ENCODE measurements around the gene CHST8. TPM values are rescaled to one million over a fixed set of nuclear protein-coding genes. Genes with fewer than 3 reads are reported as not detected.

Gene CHST8
- polyA plus RNA-seq, 3 donors, result not detected

- Mint-ChIP-seq H3K4me3 (no peak overlapping the region), H3K4me1 (no peaks in the 10 kb centered on the region), H3K27ac (no peak overlapping the region), H3K9me3 (no peaks in the 10 kb centered on the region), H3K36me3 (no peaks in the 10 kb centered on the region), H3K27me3 (ENCODE audit: low read depth in 3 of 3) (peaks cover 0 to 4% (median 3%) of the 10 kb centered on the region in 3 donors)
- Histone ChIP-seq H3K27ac (ENCODE audit: low read depth in 1 of 2, low read length in 2 of 2) (no peak overlapping the region), H3K4me3 (replicated peaks in 1 of 3; ENCODE audit: low read depth in 2 of 3, low read length in 3 of 3) (no peak overlapping the region), H2AFZ (ENCODE audit: insufficient read depth, low read depth, low read length, poor library complexity, severe bottlenecking) (no peak overlapping the region), H3K4me1 (ENCODE audit: control insufficient read depth in 1 of 2, insufficient read depth in 2 of 2, low read length in 2 of 2) (no peaks in the 10 kb centered on the region), H3K79me2 (ENCODE audit: insufficient read depth, low read length) (no peaks in the 10 kb centered on the region), H4K20me1 (ENCODE audit: insufficient read depth, low read length) (no peaks in the 10 kb centered on the region), H3K4me2 (replicated peaks; ENCODE audit: extremely low read depth, low read length, poor library complexity, severe bottlenecking) (no peak overlapping the region), H3K36me3 (replicated peaks in 1 of 2; ENCODE audit: control insufficient read depth in 1 of 2, insufficient read depth in 2 of 2, low read length in 2 of 2) (no peaks in the 10 kb centered on the region), H3K9ac (ENCODE audit: insufficient read depth, low read length, poor library complexity, severe bottlenecking) (no peak overlapping the region), H3K9me3 (replicated peaks in 1 of 2; ENCODE audit: control insufficient read depth in 1 of 2, insufficient read depth in 1 of 2, low read length in 2 of 2) (no peaks in the 10 kb centered on the region), H3K27me3 (ENCODE audit: control insufficient read depth in 2 of 2, insufficient read depth in 2 of 2, low read length in 2 of 2) (no peaks in the 10 kb centered on the region)
- no peak for TF ChIP-seq CTCF (IDR thresholded peaks at IDR 0.05)
- DNase-seq, result no peak
- intact Hi-C loops (cut with micrococcal nuclease), result loop anchor here (2.0 to 10.0 kb wide), 4 partner anchors 339 to 645 kb away; no protein-coding TSS in a partner anchor
- WGBS (ENCODE audit: insufficient coverage), result 84% methylated on average over 6 of the region's 8 CpGs
Observed at GRCh38 chr19:33770107-33770506, 148.4 kb downstream of the CHST8 start.

- H3K4me3 Mint-ChIP-seq, result no peak overlapping the region
Observed at GRCh38 chr19:33771384-33772101, 149.8 kb downstream of the CHST8 start.

More at GRCh38 chr19:33771384-33772101, 149.8 kb downstream of the CHST8 start:
- H3K27ac ChIP-seq (ENCODE audit: low read depth in 1 of 2, low read length in 2 of 2), result no peak overlapping the region
- no peaks in the 10 kb centered on the region for H3K79me2 ChIP-seq (ENCODE audit: insufficient read depth, low read length)
- no peaks in the 10 kb centered on the region for H3K4me1 ChIP-seq (ENCODE audit: control insufficient read depth in 1 of 2, insufficient read depth in 2 of 2, low read length in 2 of 2)
- no peaks in the 10 kb centered on the region for H3K27me3 ChIP-seq (ENCODE audit: control insufficient read depth in 2 of 2, insufficient read depth in 2 of 2, low read length in 2 of 2)
- no peak overlapping the region for H2AFZ ChIP-seq (ENCODE audit: insufficient read depth, low read depth, low read length, poor library complexity, severe bottlenecking)
- no peaks in the 10 kb centered on the region for H3K36me3 ChIP-seq (replicated peaks in 1 of 2; ENCODE audit: control insufficient read depth in 1 of 2, insufficient read depth in 2 of 2, low read length in 2 of 2)
- H3K4me2 ChIP-seq (replicated peaks; ENCODE audit: extremely low read depth, low read length, poor library complexity, severe bottlenecking), result no peak overlapping the region
- H3K27ac Mint-ChIP-seq, result no peak overlapping the region
- no peaks in the 10 kb centered on the region for H3K9me3 ChIP-seq (replicated peaks in 1 of 2; ENCODE audit: control insufficient read depth in 1 of 2, insufficient read depth in 1 of 2, low read length in 2 of 2)
- H3K36me3 Mint-ChIP-seq, result no peaks in the 10 kb centered on the region
- WGBS (ENCODE audit: insufficient coverage), result 31% methylated on average over 14 of the region's 19 CpGs
- peak; percentile 44 to 52 (median 45) for DNase-seq
- no peak overlapping the region for H3K4me3 ChIP-seq (replicated peaks in 1 of 3; ENCODE audit: low read depth in 2 of 3, low read length in 3 of 3)
- TF ChIP-seq CTCF (IDR thresholded peaks at IDR 0.05), result peak; percentile 81
- H3K4me1 Mint-ChIP-seq, result no peaks in the 10 kb centered on the region
- intact Hi-C loops (cut with micrococcal nuclease), result loop anchor here (2.0 to 10.0 kb wide), 4 partner anchors 341 to 647 kb away; no protein-coding TSS in a partner anchor
- H3K27me3 Mint-ChIP-seq (ENCODE audit: low read depth in 3 of 3), result peaks cover 0 to 3% (median 2%) of the 10 kb centered on the region in 3 donors
- no peaks in the 10 kb centered on the region for H3K9me3 Mint-ChIP-seq
- H4K20me1 ChIP-seq (ENCODE audit: insufficient read depth, low read length), result no peaks in the 10 kb centered on the region
- no peak overlapping the region for H3K9ac ChIP-seq (ENCODE audit: insufficient read depth, low read length, poor library complexity, severe bottlenecking)

Measured in CD14-positive monocyte (primary cell).